Caki2 (cell line): ENCODE results near the gene PASK. TPM values are rescaled to one million over a fixed set of nuclear protein-coding genes. Genes with fewer than 3 reads are reported as not detected.
"Not testable (repeated sequence)": the region's sequence is repeated elsewhere in the genome, so short reads cannot be mapped to it uniquely, and the experiment has no call there.

Experiments used
- DNase-seq: peaks from one replicate; pipeline ENCODE4 v3.0.0-alpha.2; 2015; ENCODE audit warnings: low read depth
- in situ Hi-C: cut with HindIII; loops from 2 replicates; pipeline ENCODE4 v1.10.0; 2016; ENCODE audit warnings: low sequenced_read_pairs, low pct_unique_long_range_greater_than_20kb, mixed read lengths
- total RNA-seq: library from RNA; depleted of rRNA; stranded (reverse); fragments of >200 nt; shearing (Covaris generic); gene quantifications from 2 replicates; pipeline ENCODE4 v1.2.3, GENCODE V29; 2014; ENCODE audit warnings: low replicate concordance

The PASK gene
- total RNA-seq, 1 experiment from 2014 or later = 6.9 TPM

- in situ Hi-C loops = no loop called here
- DNase-seq = no peak
Measured at GRCh38 chr2:241114836-241115235, 34.4 kb downstream of the PASK start.

DNA sequence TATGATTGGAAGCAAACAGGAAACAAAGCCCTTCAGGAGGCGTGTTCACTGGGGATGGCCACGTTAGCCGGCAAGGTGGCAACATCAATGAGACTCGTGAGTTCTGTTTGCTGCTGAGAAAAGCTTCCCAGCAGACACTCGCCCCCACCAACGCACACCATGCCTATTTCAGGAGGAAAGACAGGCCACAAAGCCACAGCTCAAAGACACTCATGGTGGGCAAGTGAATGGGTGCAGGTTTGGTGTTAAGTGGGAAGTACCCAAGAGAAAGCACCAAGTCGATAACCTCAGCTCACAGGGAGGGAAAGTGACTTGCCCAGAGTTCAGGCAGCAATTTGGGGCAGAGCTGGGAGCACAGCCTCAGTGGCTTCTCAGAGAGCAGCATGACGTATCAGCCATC is 36.7 kb downstream of the PASK start:
- in situ Hi-C loops = no loop called here
- DNase-seq = no peak

DNA sequence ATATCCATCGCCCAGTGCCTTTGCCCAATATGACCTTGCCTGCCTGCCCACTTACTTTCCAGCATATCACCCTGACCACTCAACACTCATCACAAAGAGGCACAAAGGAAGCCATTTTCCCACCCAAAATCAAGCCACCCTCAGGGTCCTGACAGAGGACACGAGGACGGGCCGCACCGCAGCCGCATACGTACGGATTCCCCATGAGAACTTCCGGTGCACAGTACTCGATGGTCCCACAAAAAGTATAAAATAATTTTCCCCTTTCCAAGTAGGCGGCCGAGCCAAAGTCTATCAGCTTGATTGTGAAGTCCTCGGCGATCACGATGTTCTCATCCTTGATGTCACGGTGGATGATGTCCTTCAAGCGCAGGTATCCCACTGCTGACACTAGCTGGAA is 37.2 kb downstream of the PASK start:
- in situ Hi-C loops = no loop called here
- DNase-seq = no peak

- no peak for DNase-seq
- in situ Hi-C loops = no loop called here
Measured at GRCh38 chr2:241111440-241111805, 37.8 kb downstream of the PASK start.

DNA sequence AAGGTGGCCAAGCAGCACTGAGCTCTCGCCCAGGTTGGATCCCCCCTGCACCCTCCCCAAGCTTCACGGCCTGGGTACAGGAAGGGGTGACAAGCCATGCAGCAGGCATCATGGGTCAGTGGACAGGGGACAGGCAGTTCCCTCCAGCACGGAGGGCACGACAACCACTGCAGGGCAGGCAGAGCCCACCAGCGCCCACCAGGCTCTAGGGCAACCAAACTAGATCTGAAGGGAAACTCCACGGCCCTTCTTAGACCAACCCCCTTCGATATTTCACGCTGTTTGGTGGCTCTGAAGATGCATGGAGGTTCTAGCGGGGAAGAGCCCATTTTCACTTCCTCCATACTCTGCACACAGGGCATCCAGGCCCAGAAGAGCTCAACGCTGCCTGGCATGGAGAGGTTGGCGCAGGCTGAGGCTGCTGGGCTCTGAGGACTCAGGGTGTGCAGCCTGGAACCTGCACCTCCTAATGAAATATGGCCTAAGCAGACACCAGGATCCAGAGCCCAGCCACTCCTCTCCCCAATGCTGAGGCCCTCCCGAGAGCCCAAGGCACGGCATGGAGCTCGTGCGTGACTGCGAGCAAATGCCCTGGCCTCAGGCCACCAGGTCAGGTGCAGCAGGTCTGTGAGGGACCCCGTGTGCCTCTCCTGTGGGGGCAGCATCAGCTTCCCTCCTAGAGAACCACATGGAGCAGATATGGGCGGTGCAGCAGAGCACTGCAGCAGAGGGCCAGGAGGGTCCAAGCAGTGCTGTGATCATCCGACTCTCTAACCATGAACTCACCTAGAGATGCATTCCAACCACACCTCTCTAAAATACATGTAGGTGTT is 38.4 kb downstream of the PASK start:
- no peak for DNase-seq

GRCh38 chr2:241110089-241110606 is 39.1 kb downstream of the PASK start:
- no peak for DNase-seq
- in situ Hi-C loops = no loop called here

More for the DNA sequence above, 38.4 kb downstream of the PASK start:
- in situ Hi-C loops = no loop called here

DNA sequence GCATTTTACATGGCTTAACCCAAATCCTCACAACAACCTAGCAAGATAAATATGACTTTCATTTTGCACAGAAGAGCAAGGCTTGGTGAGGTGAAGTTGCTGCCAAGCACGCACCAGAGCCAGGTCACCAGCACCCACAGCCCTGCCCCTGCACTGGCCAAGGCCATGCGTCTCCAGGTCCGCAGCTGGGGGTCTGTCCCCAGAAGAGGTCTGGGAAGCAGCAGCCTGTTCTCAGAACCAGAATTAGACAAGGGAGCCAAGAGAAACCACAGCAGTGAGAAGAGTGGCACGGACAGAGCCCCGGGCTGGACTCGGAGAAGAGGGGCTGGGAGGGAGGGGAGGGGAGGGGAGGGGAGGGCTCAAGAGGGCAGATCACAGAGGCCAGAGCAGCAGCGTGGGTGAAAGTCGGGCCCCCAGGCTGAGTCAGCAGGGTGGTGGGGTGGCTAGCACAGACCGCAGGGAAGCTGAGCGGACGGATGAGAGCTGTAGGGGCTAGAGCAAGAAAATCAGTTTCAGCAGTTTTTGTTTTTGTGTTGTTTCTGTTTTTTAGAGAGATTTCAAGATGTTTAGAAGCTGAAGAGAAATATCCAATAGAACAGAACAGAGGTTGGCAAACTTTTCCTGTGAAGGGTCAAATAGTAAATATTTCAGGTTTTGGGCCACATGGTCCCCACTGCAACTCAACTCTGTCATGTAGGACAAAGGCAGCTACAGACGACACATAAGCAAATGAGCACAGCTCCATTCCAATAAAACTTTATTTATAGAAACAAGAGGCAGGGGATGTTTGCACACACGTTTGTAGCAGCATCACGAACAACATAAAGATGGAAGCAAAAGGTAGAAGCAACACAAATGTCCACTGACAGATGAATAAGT is 39.8 kb downstream of the PASK start:
- DNase-seq = no peak
- in situ Hi-C loops = no loop called here

- in situ Hi-C loops = no loop called here
- DNase-seq = no peak
Measured at GRCh38 chr2:241108271-241109209, 40.7 kb downstream of the PASK start.

GRCh38 chr2:241107031-241107783 is 42.1 kb downstream of the PASK start:
- no peak for DNase-seq
- in situ Hi-C loops = no loop called here

GRCh38 chr2:241105641-241106040 is 43.6 kb downstream of the PASK start:
- DNase-seq = no peak
- in situ Hi-C loops = no loop called here

DNA sequence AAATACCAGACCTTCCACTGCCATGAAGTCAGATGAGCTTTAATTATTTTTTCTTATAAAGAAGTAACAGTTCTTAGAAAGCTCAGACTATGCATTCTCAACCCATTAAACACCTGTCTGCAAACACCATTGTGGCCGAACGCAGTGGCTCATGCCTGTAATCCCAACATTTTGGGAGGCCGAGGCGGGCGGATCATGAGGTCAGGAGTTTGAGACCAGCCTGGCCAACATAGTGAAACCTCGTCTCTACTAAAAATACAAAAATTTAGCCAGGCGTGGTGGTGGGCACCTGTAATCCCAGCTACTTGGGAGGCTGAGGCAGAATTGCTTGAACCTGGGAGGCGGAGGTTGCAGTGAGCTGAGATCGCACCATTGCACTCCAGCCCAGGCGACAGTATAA is 44.7 kb downstream of the PASK start:
- DNase-seq, in situ Hi-C loops: not testable (repeated sequence)

- in situ Hi-C loops = no loop called here
- DNase-seq = no peak
Measured at GRCh38 chr2:241103176-241103595, 46.1 kb downstream of the PASK start.

- in situ Hi-C loops = no loop called here
Measured at GRCh38 chr2:241102239-241102803, 47.0 kb downstream of the PASK start, which contains the start of gene MTERF4. Gene MTERF4, minus strand, starts transcription at chr2:241102287. Its CDS starts 14 bp downstream, at chr2:241102273.

GRCh38 chr2:241099246-241099645 is 50.0 kb downstream of the PASK start:
- DNase-seq = no peak
- in situ Hi-C loops = no loop called here

More at GRCh38 chr2:241102239-241102803, 47.0 kb downstream of the PASK start, which contains the start of gene MTERF4:
- DNase-seq = peak; percentile 67

DNA sequence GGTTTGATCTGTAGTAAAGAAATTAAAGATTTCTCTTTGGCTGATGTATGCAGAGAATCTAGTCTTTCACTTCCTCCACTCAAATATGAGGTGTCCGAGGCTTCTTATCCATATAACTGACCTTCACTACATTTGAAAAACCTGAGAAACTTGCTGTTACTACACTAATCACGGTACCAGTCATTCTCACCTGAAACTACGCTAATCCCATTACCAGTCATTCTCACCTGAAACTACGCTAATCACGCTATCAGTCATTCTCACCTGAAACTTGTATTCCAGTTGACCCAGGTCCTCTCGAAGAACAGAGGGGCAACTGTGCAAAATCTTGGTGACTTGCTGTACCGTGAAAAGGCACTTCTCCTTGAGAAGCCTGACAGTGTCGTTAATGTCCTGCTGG is 52.3 kb downstream of the PASK start:
- in situ Hi-C loops = no loop called here
- DNase-seq = no peak

DNA sequence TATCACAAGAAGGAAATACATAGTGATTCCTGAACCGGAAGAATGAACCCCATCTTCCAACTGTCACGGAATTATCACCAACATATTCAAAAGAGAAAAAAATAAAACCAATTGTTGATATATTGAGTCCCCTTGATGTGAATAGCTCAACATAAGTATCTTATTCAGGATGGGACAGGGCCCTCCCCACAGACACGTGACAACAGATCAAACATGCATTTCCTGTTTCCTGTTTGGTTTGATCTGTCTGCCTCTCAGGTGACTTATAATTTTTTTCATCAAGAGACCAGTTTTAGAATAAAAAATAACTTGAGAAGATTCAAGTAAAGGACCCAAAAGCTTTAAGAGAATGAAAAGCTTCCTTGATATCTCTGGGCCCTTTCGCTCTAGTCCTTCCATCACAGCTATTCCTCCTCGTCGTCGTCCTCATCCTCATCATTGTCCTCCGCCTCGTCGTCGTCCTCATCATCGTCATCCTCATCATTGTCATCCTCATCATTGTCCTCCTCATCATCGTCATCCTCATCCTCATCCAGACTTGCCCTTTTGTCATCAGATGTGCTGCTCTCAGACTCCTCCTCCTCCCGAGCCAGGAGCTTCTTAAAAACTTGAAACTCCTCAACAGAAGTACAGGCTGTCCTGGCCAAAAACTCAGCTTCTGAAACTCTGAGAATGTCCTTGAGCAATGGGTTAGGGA is 53.5 kb downstream of the PASK start:
- no peak for DNase-seq
- in situ Hi-C loops = no loop called here
